ENCODE results near the gene JAZF1.

- TF ChIP-seq CTCF (IDR thresholded peaks at IDR 0.05; ENCODE audit: low read depth, low read length, poor library complexity, severe bottlenecking): no peak
- no peak for TF ChIP-seq EZH2phosphoT487 (IDR thresholded peaks at IDR 0.05; ENCODE audit: borderline replicate concordance, low read length)
Measured at GRCh38 chr7:28029051-28029450, 151.5 kb downstream of the JAZF1 start.

Measured in DOHH2 (cell line).